ENCODE data around the gene SEC14L1.

Gene SEC14L1

GRCh38 chr17:77160875-77161530 is 20.2 kb downstream of the SEC14L1 start:
- in situ Hi-C loops (cut with MboI; ENCODE audit: low sequenced_read_pairs) = no loop called here

GRCh38 chr17:77161953-77162352 is 21.2 kb downstream of the SEC14L1 start:
- in situ Hi-C loops (cut with MboI; ENCODE audit: low sequenced_read_pairs) = no loop called here

GRCh38 chr17:77163001-77163400 is 22.2 kb downstream of the SEC14L1 start:
- in situ Hi-C loops (cut with MboI; ENCODE audit: low sequenced_read_pairs) = no loop called here

- in situ Hi-C loops (cut with MboI; ENCODE audit: low sequenced_read_pairs) = no loop called here
These were observed 22.9 kb downstream of the SEC14L1 start for GRCh38 chr17:77163511-77164280.

- in situ Hi-C loops (cut with MboI; ENCODE audit: low sequenced_read_pairs) = no loop called here
These were observed 23.8 kb downstream of the SEC14L1 start for GRCh38 chr17:77164483-77165091.

- in situ Hi-C loops (cut with MboI; ENCODE audit: low sequenced_read_pairs) = no loop called here
These were observed 24.8 kb downstream of the SEC14L1 start for GRCh38 chr17:77165577-77165976.

- in situ Hi-C loops (cut with MboI; ENCODE audit: low sequenced_read_pairs) = no loop called here
These were observed 26.9 kb downstream of the SEC14L1 start for GRCh38 chr17:77167472-77168306.

- in situ Hi-C loops (cut with MboI; ENCODE audit: low sequenced_read_pairs) = no loop called here
These were observed 32.3 kb downstream of the SEC14L1 start for GRCh38 chr17:77173104-77173503.

- in situ Hi-C loops (cut with MboI; ENCODE audit: low sequenced_read_pairs) = no loop called here
These were observed 34.3 kb downstream of the SEC14L1 start for GRCh38 chr17:77174928-77175661.

GRCh38 chr17:77177002-77177741 is 36.4 kb downstream of the SEC14L1 start:
- in situ Hi-C loops (cut with MboI; ENCODE audit: low sequenced_read_pairs) = no loop called here

- in situ Hi-C loops (cut with MboI; ENCODE audit: low sequenced_read_pairs) = no loop called here
These were observed 37.3 kb downstream of the SEC14L1 start for GRCh38 chr17:77178050-77178449.

GRCh38 chr17:77178563-77178962 is 37.8 kb downstream of the SEC14L1 start:
- in situ Hi-C loops (cut with MboI; ENCODE audit: low sequenced_read_pairs) = no loop called here

- in situ Hi-C loops (cut with MboI; ENCODE audit: low sequenced_read_pairs) = no loop called here
These were observed 40.0 kb downstream of the SEC14L1 start for GRCh38 chr17:77180503-77181357.

- in situ Hi-C loops (cut with MboI; ENCODE audit: low sequenced_read_pairs) = no loop called here
These were observed 41.7 kb downstream of the SEC14L1 start for GRCh38 chr17:77182205-77183172.

- in situ Hi-C loops (cut with MboI; ENCODE audit: low sequenced_read_pairs) = no loop called here
These were observed 43.7 kb downstream of the SEC14L1 start for GRCh38 chr17:77184474-77184873.

GRCh38 chr17:77185137-77185536 is 44.4 kb downstream of the SEC14L1 start:
- in situ Hi-C loops (cut with MboI; ENCODE audit: low sequenced_read_pairs) = no loop called here

- in situ Hi-C loops (cut with MboI; ENCODE audit: low sequenced_read_pairs) = no loop called here
These were observed 45.4 kb downstream of the SEC14L1 start for GRCh38 chr17:77186141-77186604.
